Body of pancreas (tissue), 4 donors: ENCODE results near the gene SIRPB2.

Experiments used
- CTCF ChIP-seq, 7 experiments: fragments of 450-650 bp in 4 of 7; fragments of 200-600 bp in 3 of 7; sonication (generic) in 3 of 7; IDR thresholded peaks; one replicate each; pipeline ENCODE4 v1.5.1; 2016 to 2019; ENCODE audit warnings: antibody characterized with exemption in 7 of 7
- POLR2A ChIP-seq, 3 donors: fragments of 450-650 bp; IDR thresholded peaks; one replicate each; pipeline ENCODE4 v1.6.1; 2016; ENCODE audit warnings: antibody characterized with exemption in 3 of 3, mild to moderate bottlenecking in 2 of 3

GRCh38 chr20:1472556-1473245 is 18.5 kb downstream of the SIRPB2 start:
- TF ChIP-seq CTCF (IDR thresholded peaks at IDR 0.05) (no peak), POLR2A (IDR thresholded peaks at IDR 0.05) (no peak)
